ENCODE results near the gene HTR3D.
A peak's percentile ranks its signal among the peaks of the same experiment; 100 is the strongest.
"Not testable (repeated sequence)": the region's sequence is repeated elsewhere in the genome, so short reads cannot be mapped to it uniquely, and the experiment has no call there.

HTR3D gene, protein sequence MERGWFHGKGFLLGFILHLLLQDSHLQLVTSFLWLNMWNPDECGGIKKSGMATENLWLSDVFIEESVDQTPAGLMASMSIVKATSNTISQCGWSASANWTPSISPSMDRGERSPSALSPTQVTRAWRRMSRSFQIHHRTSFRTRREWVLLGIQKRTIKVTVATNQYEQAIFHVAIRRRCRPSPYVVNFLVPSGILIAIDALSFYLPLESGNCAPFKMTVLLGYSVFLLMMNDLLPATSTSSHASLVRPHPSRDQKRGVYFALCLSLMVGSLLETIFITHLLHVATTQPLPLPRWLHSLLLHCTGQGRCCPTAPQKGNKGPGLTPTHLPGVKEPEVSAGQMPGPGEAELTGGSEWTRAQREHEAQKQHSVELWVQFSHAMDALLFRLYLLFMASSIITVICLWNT

DNA sequence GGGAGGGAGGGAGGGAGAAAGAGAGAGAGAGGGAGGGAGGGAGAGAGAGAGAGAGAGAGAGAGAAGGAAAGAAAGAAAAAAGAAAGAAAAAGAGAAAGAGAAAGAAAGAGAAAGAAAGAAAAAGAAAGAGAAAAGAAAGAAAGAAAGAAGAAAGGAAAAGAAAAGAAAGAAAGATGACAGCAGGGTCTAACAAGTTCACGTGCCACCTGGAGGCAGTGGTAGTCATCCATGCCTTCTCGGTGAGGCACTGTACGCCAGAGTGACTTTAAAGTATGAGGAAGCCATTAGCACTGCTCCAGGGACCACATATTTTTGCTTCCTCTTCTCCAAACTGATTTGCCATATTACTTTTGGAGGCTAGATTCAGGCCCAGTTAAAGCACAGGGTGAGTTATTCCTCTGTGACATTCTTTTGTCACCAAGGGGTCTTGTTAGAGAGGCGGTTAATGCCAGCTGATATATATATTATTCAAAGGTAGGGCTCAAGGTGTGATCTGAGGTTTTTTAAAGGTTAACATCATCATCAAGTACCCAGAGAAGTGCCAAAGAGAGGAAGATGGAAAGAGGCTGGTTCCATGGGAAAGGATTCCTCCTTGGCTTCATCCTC is at the start of gene HTR3D:
TSS of gene HTR3D (plus strand) at position 556 of the 606 bp plus-strand sequence. CDS start at position 556, 0 bp downstream.
- no peak for DNase-seq

DNA sequence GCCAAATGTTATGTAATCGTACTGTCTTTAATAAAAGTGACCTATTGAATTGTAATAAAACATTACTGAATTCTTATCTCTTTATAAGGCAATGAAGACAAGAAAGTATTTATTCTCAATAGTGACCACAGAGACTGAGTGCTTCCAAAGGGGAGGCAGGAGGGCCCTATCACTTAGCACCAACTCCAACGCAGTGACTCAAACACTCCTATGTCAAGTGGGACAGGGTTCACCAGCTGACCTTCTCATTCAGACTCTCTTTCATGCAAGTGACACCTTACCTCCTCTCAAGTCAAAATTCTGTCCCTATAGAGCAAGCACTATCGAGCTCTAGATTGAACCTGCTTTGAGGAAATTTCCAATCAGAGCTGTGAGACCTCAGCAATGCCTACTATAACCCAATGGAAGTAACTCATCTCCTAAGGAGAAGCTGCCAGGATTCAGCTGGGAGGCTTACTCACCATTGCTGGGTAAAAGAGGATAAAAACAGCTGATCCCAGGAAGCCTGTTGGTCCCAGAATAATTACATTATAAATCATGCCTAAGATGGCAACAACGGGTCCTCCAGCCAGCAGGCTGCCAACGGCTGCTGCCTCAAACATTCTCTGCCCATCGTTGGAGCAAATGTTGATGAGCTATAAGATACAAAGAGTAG is 49.4 kb upstream of the HTR3D start:
- no peak for DNase-seq

DNA sequence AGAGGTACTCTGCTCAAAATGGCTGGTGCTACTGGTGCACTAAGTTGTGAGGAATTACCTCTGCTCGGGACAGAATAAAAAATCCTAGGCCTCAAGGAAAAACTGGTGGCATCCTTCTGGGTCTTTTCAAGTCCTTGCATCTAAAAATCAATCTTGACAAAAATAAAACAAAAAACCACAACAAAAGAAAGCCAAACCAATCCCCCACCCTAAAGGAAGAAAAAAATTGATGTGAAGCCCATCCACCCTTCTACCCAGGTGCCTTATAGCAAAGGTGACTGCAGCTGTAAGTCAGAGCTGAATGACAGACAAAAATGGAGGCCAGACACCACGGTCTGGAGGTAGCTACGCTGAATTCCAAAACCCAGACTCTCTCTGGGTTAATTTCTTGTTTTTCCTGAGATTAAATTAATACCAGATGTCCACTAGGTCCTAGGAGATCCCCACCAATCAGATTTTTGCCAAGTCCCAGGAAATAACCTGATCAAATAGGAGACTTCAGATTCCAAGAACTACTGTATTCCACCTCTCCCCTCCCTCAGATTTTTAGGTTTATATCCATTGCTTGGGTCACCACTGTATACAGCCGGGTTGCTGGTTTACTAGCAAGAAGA is 47.3 kb upstream of the HTR3D start:
- no peak for DNase-seq

DNA sequence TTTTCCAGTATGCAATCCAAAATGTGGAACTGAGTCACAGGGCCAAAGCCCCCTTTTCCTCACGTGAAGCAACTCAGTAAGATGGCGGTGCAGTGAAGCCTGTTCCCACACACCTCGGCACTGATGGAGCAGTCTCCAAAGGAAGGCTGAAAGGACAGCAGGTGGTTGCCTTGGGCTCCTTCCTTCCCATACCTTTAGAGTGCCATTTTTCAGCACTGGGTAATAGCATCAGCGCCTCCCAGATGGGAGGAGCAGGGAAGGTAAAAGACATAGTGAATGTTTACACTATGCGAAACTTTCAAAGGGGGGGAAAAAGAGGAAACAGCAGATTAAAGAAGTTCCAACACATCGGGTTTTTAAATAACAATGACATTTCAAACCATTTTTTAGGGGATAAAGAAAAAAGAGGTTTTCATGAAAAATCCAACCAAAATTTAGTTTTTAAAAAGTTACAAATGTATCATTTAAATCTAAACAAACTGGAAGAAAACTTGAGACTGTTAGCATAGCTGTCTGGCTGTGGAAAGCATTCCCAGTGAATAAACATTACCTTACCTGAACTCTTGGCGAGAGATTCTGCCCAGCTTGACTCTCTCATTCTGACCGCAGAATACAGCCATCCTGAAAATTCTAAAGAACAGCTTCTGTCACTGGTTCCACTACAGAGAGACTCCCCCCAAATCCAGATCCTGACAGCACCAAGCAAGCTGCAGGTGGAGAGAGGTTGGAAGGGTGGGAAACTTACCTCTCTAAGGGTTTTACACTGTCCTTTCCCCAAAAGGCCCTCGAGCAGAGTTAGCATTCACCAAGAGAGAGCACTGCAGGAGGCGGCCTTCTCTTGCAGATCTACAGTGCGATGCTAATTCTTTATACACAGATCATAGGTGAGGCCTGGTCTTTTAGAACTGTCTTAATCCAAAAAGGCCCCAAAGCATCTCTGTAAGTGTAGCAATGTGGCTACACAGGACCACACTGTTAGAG is 46.5 kb upstream of the HTR3D start:
- DNase-seq = no peak

DNA sequence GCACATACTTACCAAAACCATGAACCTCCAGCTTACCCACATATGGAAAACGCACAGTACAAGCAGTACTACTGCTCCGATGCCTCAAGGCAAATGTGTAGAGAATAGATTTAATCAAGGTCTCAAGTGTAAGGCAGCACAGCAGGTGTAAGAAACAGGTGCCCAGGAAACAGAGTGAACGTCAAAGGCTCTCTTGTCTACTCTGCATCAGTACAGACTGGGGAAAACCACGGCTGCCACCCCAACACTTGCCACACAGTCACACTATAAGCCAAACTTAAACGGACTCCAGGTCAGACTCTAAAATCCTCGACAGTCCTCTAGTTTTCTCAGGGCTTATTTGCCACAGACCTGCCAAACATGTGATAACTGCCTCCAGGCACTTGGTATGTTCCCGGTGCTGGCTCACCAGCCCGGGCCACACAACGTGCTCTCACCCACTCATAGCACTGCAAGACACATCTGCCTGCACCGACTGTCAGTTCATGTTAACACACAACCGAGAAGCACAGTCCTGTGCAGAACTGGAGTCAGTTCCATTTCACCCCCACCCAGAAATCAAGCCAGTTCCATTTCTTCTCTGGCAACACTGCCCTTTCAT is 44.4 kb upstream of the HTR3D start:
- no peak for DNase-seq

DNA sequence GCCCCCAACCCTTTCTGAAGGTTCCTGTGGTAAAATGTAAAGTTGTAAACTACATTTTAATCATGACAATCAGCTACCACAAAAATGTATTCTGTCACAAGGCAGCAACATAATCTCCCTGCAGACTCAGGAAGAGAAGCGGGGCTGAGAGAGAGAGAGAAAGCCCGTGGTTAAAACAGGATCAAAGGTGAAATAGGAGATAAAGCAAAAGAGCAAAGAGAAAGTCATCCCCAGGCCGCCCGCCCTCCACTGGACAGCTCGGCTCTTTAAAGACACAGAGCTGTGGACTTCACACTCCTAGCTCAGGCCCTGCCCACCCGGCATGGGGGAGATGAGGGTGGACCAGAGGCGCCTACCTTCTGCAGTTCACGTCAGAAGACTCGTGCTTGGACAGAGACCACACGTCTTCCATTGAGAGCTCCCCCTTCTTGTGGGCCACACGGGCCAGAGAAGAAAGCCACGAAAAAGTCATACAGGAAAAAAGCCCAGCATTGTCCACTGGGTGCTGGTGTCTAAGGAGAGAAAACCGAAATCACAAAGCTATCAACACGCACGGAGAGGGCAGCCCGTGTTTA is 43.2 kb upstream of the HTR3D start:
- DNase-seq = no peak

DNA sequence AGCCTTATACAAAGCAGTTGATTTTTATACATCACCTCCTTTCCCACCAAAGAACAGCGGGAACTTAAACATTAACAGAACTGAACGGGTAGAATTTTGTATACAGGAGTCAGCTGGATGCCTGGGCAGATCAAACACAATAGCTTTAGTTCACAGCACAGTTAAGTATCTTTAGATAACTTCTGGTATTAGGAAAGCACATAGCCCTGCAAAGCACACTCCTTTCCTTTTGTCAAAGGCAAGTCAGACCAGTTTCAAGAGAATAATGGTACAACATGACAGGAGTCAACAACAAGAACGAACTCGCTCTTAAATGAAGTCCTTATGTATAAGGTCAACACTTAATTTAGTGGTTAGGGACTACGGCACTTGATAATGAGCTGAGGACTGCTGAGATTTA is 40.1 kb upstream of the HTR3D start:
- no peak for DNase-seq

DNA sequence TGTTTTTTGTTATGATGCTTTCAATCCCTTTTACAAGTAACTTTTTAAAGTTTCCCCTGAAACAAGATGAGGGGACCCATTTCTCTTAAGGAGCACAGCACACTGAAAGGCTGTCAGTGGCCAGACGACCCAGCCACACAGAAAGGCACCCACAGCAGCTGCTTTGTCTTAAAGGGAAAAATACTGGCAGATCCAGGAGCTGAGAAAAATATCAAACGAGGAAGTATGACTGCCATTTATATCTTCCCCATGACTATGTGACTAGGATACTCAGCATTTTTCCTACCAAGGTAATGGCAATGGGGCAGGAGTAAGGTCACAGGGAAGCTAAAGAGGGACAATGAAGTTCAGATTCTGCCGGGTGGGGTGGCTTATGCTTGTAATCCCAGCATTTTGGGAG is 29.8 kb upstream of the HTR3D start:
- DNase-seq = no peak

DNA sequence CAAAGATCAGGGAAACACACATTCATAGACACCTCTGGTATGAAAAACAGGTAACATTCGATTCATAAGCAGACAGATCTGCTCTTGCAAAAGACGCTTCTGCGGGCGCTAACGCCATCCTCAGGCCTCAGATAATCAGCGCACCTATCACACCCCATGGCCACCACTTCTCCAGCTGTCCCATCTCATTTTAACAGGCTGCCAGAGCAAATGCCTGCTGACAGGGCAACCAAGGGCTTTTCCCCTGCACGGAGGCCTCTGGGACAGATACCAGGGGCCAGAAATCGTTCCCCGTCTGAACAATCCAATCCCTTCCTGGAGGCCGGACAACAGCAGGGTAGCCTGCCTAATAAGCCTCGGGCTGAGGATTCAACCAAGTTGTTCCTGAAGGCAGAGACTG is 29.1 kb upstream of the HTR3D start:
- DNase-seq = no peak

DNA sequence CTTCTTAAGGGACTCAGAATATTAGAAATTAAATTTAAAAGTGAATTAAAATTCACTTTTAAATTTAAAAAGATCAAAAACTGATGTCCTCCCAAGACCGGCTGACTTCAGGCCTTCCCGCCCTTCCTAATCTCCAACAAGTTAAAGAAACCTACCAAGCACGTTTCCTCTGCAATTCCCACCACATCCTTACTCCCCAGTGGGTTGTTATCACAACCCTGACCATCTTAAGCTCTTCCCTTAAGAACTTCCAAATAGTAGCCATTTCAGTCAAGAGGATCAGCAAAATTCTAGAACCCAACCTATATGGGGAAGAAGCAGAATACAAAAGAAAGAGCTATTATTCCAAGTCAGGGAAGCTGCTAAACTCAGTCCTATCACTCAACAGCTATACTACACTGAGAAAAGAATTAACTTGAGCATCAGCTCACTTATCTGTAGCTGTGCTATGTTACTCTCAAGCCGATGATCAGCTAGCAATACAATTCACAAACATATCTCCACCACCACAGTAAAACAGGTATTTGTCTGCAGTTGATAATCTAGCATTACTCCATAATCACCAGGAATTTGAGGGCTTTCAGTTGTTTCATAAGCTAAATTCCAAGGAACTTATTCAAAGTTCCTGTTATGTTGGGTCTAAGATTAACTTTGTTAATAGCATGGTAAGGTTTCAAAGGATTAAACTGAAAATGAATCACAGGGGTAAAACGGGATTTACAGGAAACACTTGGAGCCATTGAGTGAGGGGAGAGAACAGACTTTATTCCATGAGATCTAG is 28.2 kb upstream of the HTR3D start:
- DNase-seq = no peak

DNA sequence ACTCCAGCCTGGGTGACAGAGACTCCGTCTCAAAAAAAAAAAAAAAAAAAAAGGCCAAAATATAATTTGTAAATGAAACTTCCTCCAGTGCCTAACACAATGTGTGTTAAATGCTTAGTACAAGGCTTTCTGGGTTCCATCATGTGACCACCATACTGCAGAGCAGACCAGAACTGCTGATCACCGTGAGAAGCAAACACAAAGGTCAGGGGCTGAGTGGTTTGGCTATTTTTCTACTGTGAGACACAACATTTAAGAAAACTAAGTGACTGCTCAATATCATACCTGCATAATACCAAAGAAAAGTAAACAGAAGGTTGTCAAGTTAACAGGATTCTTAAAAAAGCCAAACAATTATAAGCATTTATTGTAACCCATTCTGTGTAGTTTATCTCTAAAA is 27.1 kb upstream of the HTR3D start:
- no peak for DNase-seq

DNA sequence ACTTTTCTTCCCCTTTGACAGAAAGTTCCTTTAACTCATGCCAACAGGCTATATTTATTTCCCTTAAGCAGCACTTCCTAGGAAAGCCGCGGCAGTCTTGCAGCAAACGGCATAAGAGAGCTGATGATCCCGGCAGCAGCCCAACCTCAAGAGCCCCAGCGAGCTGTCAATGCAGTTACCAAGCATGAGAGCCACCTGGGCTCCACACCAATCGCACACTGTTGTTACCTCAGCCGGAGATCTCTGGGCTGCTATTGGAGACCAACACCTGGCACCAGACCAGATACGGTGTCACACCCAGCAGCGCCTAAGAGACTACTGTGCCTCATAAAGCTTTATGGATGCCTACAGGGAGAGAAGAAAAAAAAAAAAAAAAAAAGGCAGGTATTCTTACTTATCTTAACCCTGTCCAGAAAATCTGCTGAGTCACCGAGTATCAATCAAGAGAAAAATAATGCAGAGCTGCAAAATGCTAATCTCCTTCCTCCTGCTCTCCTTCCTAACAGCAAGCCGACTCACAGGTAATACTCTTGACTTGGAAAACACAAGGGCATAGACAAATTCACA is 25.5 kb upstream of the HTR3D start:
- peak; percentile 96 for DNase-seq

DNA sequence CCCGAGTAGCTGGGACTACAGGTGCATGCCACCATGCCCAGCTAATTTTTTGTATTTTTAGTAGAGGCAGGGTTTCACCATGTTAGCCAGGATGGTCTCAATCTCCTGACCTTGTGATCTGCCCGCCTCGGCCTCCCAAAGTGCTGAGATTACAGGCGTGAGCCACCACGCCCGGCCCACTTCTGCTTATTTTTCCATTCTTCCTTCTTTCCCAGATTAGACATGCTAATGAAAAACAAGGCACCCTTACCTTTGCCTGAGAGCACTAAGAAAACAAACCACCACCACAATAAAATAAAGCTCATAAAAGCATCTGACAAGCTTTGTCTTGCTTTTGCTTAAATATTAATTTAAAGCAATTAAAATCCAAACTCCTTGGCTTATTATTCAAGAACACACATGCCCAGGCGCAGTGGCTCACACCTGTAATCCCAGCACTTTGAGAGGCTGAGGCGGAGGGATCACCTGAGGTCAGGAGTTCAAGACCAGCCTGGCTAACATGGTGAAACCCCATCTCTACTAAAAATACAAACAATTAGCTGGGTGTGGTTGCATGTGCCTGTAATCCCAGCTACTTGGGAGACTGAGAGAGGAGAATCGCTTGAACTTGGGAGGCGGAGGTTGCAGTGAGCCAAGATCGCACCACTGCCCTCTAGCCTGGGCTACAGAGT is 24.3 kb upstream of the HTR3D start:
- DNase-seq = not testable (repeated sequence)

DNA sequence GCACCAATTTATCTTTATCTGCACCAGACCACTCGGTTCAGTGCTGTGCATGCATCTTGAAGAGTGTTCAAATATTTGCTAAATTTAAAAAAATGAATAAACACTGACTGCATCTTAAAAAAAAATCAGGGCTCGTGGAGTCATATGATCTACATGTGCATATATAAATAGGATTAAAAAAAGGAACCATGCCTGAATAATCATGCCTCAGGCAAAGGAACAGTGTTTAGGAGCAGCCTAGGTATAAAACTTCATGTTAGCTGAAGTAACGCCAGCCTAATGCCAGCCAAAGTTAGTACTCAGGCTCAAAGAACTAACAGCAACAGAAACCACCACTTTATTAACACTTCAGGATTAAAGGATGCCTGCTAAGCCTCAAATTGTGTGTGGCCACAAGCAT is 23.4 kb upstream of the HTR3D start:
- no peak for DNase-seq

DNA sequence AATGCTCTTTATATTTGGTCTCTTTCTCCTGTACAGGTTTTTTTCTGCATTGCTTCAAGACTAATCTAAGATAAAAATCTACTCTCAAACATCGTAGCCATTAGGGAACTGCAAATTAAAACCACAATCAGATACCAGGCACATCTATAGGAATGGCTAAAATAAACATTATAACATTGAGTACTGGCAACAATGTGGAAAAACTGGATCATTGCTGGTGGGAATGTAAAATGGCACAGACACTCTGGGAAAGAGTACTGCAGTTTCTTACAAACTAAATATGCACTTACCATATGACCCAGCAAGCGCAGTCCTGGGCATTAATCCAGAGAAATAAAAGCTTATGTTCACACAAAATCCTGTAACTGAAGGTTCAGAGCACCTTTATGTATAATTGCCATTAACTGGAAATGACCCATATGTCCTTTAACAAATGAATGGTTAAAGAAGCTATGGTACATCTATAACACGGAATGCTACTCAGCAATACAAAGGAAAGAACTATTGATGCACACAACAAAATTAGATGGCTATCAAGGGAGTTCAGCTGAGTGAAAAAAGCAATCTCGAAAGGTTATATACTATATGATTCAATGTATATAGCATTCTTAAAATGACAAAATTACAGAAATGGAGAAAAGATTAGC is 20.2 kb upstream of the HTR3D start:
- no peak for DNase-seq

DNA sequence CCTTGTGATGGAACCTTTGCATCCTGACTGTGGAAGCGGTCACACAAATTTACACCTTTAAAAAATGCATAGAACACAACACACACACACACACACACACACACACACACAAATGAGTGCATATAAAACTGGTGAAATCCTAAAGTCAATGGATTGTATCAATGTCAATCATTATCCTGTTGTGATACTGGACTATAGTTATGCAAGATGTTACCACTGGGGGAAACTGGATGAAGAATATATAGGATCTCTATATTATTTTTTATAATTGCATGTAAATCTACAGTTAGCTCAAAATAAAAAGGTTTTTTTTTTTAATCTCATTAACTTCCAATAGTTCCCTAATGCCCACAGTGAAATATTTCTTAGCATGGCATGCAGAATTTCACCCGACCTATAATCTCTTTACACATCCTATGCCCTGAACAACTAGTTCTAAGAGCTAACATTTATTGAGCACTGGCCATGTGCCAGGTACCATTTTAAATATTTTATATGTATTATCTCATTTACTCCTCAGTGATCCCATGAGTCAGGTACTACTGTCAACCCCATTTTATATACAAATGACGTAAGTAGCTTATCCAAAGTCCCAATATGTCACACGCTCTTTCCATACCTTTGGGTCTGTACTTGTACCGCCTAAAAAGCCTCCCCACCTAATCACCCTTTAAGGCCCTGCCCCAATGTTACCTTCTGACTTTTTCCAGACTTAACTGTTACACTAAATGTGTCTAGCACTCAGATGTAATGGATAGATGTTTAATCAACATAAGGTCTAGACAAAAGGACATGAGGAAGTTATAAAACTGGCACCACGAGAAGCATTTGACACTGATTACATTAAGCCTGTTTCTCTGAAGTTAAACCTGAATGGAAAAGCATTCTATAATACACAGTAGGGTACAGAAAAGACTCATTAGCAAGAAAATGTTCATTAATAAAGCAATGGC is 19.3 kb upstream of the HTR3D start:
- DNase-seq = no peak

DNA sequence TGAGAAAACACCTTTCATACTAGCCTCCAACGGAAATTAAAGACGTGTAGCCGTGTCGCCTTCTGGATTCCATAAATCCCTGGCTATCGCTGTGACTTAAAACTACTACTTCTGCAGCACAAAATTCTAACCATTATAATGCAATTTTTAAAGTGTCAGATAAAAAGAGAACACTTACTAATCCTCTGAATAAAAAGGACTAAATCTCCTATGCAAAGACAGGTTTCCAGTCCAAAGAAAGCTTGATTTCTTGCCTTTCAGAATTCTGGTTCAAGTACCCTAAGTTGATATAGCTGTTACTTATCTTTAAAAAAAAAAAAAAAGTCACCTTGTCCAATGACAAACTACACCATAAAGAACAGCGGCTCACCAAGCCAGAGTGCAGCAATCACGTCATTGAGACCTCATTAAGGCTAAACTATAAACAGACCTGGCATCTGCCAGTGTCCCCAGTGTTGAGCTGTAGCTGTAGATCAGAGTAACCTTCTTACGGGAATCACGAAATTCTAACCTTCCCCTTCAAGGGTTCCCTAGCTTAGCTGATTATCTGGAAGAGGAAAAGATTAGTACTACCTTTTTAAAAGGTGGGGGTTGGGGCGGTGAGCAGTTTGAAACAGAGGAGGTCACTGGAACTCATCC is 16.0 kb upstream of the HTR3D start:
- DNase-seq = peak; percentile 17

DNA sequence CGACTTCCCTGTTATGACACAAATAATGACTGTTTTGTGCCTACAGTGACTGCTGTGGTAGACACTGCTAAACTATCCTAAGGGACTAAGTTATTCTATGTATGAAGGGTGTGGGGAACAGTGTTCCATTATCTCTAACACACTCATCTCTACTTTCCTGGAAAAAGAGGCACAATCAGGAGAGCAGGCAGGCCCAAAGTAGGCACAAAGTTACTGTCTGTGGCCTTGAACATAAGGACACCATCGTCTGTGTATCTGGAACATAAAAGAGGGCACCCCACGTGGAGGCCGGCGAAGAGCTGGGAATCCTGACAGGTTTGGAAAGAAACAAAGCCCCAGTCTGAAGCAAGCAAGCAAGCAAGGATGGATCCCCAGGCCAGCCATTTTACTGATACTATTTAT is 15.4 kb upstream of the HTR3D start:
- no peak for DNase-seq
